Measurements from ENCODE around the gene EPAS1.

The EPAS1 gene

DNA sequence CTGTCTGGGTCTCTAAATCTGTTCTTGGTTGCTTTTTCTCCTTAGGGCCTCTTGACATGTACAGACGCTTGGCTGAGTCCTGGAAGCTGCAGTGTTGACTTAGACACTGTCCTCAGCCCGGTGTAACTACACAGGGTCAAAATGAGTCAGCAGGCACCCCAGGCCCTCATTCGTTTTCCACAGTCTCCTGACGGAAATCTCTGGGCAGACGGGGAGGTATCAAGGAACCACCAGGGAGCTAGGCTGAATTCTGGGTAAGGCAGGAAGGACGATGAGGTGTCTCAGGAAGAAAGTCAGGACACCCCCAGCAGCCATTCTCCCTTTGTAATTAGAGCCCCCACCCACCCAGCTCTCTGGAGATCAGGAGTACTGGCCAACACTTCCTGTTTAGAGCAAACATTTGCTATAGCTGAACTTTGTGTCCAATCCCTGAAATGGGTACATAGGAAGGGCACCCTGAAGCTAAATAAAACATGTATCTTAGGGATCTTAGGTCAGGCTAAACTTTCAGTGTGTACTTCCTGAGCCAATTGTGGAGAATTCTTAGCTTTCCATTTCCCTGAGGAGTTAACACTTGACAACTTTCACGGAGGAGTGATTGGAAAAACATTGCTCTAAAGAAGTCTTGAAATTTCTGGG, 23.9 kb upstream of the EPAS1 start:
- in situ Hi-C loops (cut with MboI; ENCODE audit: low sequenced_read_pairs) = no loop called here

DNA sequence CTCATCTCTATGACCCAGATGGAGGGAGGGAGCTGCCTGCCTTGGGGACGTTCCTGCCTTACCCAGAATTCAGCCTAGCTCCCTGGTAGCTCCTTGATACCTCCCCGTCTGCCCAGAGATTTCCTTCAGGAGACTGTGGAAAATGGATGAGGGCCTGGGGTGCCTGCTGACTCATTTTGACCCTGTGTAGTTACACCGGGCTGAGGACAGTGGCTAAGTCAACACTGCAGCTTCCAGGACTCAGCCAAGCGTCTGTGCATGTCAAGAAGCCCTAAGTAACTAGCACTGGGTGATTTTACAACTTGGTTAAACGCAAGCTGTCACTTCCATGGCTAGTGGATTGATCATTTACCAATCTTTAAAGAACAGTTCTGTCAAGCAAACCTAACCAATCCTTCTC, 23.3 kb upstream of the EPAS1 start:
- in situ Hi-C loops (cut with MboI; ENCODE audit: low sequenced_read_pairs) = no loop called here

DNA sequence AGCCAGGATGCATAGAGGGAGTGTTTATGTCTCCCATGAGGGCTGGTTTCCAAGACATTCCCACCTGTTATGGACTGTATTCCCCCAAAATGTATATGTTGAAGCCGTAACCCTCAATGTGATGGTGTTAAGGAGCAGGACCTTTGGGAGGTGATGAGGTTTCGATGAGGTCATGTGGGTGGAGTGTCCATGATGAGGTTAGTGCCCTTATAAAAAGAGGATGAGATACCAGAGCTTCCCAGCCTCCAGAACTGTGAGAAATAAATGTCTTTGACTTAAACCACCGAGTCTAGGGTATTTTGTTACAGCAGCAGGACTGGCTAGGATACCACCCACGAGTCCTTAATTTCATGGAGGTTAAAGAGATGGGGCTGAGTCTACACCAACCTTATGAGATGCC, 22.6 kb upstream of the EPAS1 start:
- in situ Hi-C loops (cut with MboI; ENCODE audit: low sequenced_read_pairs) = no loop called here

DNA sequence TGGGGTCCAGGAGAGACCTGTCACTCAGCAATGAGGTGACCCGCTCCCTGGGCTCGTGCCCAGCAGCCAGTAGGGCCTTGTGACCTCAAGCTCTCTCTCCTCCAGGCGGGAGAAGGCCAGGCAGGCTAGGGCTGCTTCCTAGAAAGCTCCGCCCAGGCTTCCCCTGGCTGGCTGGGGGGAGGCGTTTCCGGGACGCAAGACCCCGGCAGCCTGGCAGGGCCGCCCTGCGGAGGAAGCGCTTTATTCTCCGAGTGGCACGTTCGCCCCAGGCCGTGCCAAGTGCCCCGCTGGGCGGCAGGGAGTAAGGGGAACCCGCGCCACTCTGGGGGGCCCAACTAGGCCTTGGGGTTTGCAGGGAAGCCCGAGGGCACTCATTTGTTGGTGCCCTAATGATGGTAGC, 21.2 kb upstream of the EPAS1 start:
- in situ Hi-C loops (cut with MboI; ENCODE audit: low sequenced_read_pairs) = no loop called here

DNA sequence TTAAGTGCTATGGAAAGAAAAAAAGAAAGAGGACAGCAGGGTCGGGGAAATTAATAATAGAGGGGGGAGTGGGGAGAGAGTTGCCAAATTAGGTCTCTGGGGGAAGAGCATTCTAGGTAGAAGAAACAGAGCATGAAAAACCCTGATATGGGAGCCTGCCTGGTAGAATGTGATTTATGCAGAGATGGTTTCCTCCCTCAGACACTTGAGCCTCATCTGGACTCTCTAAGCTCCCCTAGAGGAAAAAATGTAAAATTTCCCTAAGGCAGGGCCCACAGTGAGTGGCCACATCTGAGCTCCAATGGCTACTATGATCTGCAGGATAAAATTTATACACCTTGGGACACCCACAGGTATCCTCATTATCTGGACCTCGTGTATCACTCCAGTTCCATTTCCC, 20.6 kb upstream of the EPAS1 start:
- in situ Hi-C loops (cut with MboI; ENCODE audit: low sequenced_read_pairs) = no loop called here

DNA sequence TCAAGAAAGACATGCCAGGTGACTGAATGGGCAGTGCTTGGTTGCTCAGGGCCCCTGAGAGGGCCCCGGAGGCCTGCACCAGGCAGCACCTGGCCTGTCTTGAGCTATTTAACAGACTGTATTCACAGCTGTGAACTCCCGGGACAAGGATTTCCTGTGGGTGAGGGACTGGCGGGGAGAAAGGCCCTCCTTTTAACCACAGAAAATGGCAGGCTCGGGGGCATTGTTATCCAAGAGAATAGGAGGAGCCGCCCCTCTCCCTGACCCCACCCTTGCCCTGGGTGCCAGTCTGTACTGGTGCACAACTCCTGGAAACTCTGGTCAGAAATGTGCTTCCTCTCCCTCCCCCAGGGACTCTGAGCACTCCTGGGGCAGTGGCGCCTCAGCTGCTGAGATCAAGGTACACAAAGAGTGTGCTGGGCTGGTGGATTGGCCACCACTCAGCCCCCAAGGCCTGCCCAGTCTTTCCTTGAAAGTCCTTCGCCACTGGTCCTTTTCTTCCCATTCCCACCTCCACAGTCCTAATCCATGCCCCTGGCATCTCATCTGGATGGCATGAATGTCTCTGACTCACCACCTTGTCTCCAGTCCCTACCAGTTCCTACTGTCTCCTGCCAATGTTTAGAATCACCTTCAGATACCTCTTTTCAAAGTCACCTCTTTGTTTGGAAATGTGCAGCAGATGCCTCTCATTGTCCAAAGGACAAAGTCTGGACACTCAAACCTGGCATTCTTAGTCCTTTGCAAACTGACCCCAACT, 19.6 kb upstream of the EPAS1 start:
- in situ Hi-C loops (cut with MboI; ENCODE audit: low sequenced_read_pairs) = no loop called here

DNA sequence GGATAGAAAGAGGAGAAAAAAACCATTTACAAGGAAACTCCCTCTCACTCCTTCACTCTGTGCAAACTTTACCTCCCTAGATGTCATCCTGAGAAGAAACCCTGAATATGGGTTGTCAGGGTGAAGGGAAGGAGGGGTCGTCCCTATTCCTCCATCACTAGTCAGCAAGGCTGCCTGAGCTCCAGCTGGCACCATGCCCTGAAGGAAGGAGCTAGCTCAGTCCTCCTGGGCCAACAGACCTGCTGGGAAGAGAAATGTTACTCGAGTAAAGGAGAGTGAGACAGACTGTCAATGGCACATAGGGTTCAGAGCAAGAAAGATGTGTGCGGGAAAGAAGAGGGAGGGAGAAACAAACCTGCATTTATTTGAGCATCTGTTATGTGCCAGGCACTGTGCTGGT, 18.3 kb upstream of the EPAS1 start:
- in situ Hi-C loops (cut with MboI; ENCODE audit: low sequenced_read_pairs) = no loop called here

DNA sequence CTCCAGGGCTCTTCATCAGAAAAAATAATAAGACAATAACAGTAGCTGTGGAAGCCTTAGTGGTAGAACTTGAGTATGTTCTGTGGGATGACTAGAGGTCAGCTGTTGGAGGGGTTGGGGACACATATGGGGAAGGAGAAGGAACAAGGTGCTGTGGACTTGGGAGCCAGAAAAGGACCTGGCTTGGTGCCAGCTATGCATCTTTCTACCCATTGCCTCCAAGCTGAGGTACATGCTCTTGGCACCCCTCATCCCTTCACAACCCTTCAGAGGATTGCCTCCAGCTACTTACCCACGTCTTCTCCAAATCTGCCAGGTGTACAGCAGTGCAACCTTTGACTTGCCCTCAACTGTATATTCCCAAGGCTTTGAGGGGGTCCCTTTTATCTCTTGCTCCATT, 15.3 kb upstream of the EPAS1 start:
- in situ Hi-C loops (cut with MboI; ENCODE audit: low sequenced_read_pairs) = no loop called here

DNA sequence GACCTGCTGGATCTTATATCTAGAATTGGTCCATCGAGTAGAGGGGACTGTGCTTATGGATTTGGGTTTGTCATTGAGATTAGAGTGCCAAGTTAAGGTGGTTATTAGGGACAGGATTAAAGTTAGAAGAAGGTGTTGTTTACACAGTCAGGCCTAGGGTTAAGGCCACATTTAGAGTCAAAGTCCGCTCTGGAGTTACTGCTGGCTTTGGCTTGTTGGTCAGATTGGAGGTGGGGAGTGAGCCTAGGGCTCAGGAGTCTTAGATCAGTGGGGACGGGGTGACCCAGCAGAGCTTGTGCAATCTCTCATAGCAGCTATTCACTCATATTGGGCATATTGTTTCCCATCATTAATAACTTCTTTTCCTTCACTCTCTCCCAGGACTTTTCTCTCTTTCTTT, 13.5 kb upstream of the EPAS1 start:
- in situ Hi-C loops (cut with MboI; ENCODE audit: low sequenced_read_pairs) = no loop called here

DNA sequence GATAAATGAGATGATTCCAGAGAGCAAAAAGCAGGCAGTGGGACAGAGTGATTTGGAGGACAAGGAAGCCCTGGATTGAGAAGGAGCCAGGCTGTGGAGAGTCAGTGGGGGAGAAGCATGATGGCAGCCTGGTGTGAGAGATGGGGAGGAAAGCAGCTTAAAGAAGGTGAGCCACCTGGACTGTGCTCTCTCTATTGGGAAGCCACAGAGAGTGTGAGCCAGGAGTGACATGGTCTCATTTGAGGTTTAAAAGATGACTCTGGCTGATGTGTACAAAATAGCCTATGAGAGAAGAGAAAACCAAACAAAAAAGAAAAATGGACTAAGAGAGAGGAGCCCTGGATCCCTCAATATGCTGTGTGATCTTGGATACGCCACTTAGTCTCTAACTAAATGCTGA, 12.9 kb upstream of the EPAS1 start:
- in situ Hi-C loops (cut with MboI; ENCODE audit: low sequenced_read_pairs) = no loop called here

DNA sequence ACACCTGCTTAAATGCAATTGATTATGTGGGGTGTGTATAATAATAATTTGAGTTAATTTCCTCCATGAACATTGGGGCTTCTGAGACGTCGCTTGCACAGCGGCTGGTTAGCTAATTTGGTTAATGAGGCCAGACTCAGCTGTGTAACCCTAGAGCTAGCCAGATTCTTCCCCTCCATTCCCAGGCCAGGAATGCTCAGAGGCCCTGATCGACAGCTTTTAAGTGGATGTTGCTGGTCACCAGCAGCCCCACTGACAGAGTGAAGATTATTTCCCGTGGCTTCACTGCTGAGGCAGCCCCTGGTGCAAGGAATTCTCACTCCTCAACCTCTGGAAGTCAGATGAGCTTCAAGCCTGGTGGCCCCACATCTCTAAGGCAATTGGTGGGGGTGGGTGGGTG, 12.4 kb upstream of the EPAS1 start:
- in situ Hi-C loops (cut with MboI; ENCODE audit: low sequenced_read_pairs) = no loop called here

DNA sequence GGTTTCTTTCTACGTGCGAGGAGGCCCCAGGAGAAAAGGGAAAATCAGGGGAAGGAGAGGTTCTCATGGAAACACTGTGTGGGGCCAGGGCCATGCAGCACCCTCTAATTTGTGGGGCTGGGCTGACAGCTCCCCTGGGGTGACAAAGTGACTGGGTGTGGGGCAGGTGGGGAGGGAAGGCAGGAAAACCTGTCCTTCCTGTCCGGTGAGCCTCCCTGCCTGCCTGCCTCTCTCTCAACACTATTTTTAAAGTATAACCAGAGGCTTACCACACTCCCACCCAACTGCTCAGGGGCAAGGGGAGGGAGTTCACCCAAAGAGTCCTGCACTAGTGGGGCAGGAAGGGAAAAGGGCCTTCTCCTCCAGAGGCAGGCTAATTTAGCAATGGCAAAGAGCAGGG, 10.5 kb upstream of the EPAS1 start:
- in situ Hi-C loops (cut with MboI; ENCODE audit: low sequenced_read_pairs) = no loop called here

DNA sequence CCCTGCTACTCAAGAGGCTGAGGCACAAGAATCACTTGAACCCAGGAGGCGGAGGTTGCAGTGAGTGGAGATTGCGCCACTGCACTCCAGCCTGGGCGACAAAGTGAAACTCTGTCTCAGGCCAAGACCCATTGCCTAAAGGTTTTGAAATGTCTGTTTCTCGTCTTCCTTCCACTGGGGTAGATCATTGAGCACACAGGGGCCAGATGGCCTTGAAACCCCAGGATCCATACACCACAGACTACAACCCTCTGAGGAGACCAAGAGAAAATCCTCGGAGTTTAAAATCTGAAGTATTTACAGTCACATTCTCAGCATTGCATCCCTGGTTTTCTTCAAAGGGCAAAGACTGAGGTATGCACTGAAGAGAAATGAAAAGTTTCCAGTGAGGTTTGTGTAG, 7.1 kb upstream of the EPAS1 start:
- in situ Hi-C loops (cut with MboI; ENCODE audit: low sequenced_read_pairs) = no loop called here

DNA sequence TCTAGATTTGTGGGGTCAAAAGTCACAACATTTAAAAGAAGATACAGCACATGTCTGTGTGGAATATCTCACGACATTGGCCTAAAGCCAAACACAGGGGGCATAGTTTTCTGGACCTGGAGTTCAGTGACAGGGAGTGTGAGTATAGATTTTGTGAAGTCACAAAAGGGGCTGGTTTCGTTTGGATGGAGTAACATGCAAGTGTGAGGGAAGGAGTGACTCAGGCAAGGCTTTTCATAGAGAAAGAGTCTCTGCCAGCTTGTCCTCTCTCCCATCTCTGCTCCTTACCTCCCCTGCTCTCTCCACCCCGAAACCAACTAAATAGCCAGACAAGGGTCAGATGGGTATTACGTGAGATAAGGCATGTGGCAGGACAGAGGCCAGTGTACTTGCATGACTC, 3.7 kb upstream of the EPAS1 start:
- in situ Hi-C loops (cut with MboI; ENCODE audit: low sequenced_read_pairs) = no loop called here

DNA sequence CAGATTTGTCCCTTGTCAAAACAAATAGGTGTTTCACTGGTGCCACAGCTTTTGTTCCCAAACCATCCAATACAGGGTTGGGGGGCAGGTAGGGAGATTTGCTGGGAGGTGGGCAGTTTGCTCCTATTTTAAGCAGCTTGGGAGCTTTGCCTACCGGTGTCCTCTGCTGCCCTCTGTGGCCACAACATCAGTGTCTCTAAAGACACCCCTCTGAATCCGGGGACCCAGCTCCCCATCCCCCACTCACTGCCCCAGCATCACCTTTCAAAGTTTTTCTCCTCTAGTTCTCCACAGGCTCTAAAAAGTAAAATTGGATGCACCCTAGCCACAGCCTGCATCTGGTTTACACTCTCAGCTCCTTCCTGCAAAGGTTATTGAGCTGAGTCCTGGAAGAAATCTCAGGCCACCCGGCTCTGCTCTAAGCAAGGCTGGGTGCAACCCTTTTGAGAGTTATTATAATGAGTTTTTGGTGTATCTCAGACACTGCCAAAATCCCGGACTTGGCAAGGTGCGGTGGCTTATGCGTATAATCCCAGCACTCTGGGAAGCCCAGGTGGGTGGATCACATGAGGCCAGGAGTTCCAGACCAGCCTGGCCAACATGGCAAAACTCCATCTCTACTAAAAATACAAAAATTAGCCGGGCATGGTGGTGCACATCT, 2.9 kb upstream of the EPAS1 start:
- in situ Hi-C loops (cut with MboI; ENCODE audit: low sequenced_read_pairs) = no loop called here

DNA sequence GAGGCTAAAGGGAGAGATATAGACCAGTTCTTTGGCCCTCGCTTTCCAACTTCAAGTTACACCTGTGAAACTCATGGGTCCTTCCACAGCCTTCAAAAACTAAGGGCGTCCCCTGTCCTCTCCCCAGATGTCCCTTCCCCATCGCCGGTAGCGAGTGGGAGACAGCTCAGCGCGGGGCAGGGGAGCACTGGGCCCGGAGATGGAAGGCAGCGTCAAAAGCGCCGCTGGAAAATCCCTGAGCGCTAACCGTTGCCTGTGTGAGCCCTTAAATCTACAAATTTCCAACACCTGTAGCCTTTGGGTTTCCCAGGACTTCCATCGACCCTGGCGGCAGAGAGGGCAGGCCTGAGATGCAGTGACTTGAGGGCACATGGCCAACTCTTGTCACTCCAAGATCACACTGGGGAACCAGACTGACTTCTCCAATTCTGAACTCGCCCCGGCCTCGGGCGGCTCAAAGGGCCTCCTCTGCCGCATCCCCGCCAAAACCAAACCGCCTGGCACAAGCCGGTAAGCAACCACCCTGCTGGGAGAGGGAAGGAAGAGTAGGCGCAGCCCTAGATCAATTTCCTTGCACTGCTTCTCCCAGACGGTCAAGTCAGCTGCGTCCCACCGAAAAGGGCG, 879 bp upstream of the EPAS1 start:
- in situ Hi-C loops (cut with MboI; ENCODE audit: low sequenced_read_pairs) = no loop called here

DNA sequence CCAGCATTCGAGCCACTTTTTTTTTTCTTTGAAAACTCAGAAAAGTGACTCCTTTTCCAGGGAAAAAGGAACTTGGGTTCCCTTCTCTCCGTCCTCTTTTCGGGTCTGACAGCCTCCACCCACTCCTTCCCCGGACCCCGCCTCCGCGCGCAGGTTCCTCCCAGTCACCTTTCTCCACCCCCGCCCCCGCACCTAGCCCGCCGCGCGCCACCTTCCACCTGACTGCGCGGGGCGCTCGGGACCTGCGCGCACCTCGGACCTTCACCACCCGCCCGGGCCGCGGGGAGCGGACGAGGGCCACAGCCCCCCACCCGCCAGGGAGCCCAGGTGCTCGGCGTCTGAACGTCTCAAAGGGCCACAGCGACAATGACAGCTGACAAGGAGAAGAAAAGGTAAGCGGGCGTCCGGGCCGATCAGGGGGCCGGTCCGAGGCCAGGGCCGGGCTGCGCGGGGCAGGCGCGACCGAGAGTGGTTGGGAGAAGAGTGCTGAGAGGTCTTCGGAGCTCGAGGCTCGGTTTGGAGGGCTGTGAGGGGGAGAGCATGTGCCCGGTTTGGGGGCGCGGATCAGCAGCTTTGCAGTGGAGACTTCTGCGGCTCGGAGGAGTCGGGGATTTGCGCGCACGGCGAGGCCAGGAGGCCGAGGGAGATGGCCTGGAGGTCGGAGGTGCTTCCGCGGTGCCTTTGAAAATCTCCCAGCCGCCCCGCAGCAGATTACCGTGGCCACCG, 502 bp downstream of the EPAS1 start:
- in situ Hi-C loops (cut with MboI; ENCODE audit: low sequenced_read_pairs) = no loop called here

DNA sequence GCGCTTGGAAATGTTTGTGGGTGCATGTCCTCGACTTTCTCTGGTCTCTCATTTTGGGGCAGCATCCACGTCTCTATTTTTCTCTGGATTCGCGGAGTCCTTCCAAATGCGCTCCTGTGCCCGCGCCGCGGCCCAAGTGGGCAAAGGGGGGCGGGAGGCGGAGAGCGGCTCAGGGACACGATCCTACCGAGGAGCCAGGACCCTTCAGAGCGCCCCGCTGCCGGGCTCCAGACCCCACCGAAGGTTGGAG, 990 bp downstream of the EPAS1 start:
- in situ Hi-C loops (cut with MboI; ENCODE audit: low sequenced_read_pairs) = no loop called here

DNA sequence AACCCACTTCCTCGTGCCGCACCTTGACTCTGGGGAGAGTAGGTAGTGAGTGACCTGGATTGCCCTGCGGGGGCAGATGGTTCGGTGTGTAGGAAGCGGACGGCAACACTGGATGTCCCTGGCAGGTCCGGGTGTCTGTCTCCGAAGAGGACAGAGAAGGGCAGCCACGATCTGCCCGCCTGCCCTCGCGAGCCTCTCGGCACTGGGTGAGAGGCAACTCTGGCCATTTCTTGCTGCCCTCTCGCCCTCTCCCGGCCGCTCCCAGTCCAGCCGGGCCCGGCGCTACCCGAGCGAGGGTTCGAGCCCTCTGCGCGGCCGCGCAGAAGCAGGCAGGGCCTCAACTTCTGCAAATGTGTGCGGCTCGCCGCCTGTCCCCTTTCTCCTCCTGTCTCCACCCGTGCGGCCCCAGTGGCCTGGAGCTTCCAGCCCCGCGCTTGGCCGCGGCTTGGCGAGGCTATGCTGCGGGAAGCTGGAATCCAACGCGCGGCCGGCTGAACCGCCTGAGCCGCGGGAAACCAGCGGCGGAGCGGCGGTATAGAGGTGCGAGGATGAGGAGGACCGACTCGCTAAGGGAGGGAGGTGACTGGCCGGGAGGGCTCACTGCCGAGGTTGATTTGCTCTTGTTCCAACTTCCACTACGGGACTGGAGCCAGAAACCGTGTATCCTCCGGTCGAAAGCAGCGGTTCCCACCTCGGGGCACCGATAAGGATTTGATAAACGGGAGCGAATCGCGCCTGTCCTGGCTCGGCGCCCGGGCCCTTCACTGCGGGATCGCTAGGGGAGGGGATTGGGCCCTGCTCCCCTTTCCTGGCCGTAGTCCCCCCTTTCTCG, 1.5 kb downstream of the EPAS1 start:
- in situ Hi-C loops (cut with MboI; ENCODE audit: low sequenced_read_pairs) = no loop called here

DNA sequence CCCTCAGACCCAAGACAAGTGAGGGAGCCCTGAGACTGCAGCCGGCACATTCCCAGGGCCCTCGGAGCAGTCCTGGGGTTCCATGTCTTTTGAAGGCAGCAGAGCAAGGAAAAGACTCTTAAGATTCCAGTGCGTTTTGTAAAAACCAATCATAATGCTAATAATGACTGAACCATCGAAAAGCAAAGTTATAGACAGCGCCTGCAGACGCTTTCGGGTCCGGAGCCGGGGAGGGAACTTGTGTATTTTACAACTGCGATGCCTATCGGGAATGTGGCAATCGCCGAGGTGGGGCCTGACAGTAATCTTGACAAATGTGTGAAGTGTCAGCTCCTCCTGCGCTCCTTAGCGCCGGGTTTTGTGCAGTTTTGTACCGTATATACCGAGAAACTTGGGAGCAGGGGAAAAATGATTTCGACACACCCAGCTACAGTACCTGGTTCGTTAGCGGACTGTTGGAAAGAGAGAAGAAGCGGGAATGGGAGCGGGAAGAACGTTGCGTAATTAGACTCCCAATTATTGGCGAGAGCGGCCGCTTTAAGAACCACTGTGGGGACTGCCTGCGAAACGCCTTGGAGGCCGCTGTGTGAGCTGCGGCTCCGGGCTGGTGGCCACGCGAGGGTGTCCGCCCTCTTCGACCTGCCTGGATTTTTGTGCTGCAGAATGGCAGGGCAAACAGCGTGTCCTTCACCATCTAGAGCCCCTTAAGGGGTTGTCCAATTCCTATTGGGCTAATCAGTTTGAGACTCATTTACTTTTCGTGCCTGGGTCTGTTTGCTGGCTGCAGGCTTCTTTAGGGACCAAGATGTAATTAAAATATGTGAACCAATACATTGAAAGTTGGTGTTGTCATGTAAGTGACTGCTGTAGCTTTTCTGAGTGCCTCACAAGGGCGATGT, 2.4 kb downstream of the EPAS1 start:
- in situ Hi-C loops (cut with MboI; ENCODE audit: low sequenced_read_pairs) = no loop called here

All from HL-60/S4 (cell line).